ENCODE measurements around the gene PHTF2. TPM values are rescaled to one million over a fixed set of nuclear protein-coding genes. Genes with fewer than 3 reads are reported as not detected.

PHTF2 gene
- polyA plus RNA-seq, 1 donor = 11.5 TPM

GRCh38 chr7:78002715-78003114 lies 204.1 kb downstream of the PHTF2 start:
- H3K36me3 ChIP-seq (ENCODE audit: control insufficient read depth, insufficient read depth, low read length) = no peaks in the 10 kb centered on the region
- peaks cover 16% of the 10 kb centered on the region for H3K4me1 ChIP-seq (ENCODE audit: control insufficient read depth, insufficient read depth, low read length)
- no peaks in the 10 kb centered on the region for H3K27me3 ChIP-seq (ENCODE audit: control insufficient read depth, insufficient read depth, low read length)
- no peaks in the 10 kb centered on the region for H3K9me3 ChIP-seq (ENCODE audit: control insufficient read depth, low read depth, low read length)
- H3K4me3 ChIP-seq (ENCODE audit: low read length) = no peak overlapping the region
- WGBS (ENCODE audit: insufficient coverage, low lambda C conversion rate) = no CpG with 5 or more reads among the region's 4 CpGs
- H3K27ac ChIP-seq (ENCODE audit: low read length) = no peak overlapping the region
- DNase-seq = no peak

GRCh38 chr7:78006063-78006755 lies 207.6 kb downstream of the PHTF2 start:
- Histone ChIP-seq H3K4me1 (ENCODE audit: control insufficient read depth, insufficient read depth, low read length) (peaks cover 16% of the 10 kb centered on the region), H3K36me3 (ENCODE audit: control insufficient read depth, insufficient read depth, low read length) (no peaks in the 10 kb centered on the region), H3K4me3 (ENCODE audit: low read length) (no peak overlapping the region), H3K9me3 (ENCODE audit: control insufficient read depth, low read depth, low read length) (no peaks in the 10 kb centered on the region), H3K27ac (ENCODE audit: low read length) (no peak overlapping the region), H3K27me3 (ENCODE audit: control insufficient read depth, insufficient read depth, low read length) (no peaks in the 10 kb centered on the region)
- no peak for DNase-seq
- WGBS (ENCODE audit: insufficient coverage, low lambda C conversion rate) = 92% methylated on average over 2 of the region's 10 CpGs

Other genes with a start within 250 kb of the PHTF2 start
- 17.2 TPM for gene RSBN1L, start 102.3 kb upstream of the PHTF2 start, polyA plus RNA-seq
- gene TMEM60, start 339 bp upstream of the PHTF2 start, polyA plus RNA-seq = 28.0 TPM

Data from large intestine (tissue), 3 donors.